ENCODE data around the gene LNPK. TPM values are rescaled to one million over a fixed set of nuclear protein-coding genes. Genes with fewer than 3 reads are reported as not detected.

Gene LNPK
- total RNA-seq, 1 donor from 2014 or later, result 78.2 TPM

GRCh38 chr2:175931805-175932204 lies 70.3 kb downstream of the LNPK start:
- no peak for TF ChIP-seq CTCF (IDR thresholded peaks at IDR 0.05; ENCODE audit: partially characterized antibody, unreplicated experiment)
- H3K4me1 Mint-ChIP-seq (ENCODE audit: low read depth, unreplicated experiment), result peaks cover 13% of the 10 kb centered on the region
- no peak overlapping the region for H3K27ac Mint-ChIP-seq (ENCODE audit: unreplicated experiment)
- DNase-seq, result no peak
- H3K9me3 Mint-ChIP-seq (ENCODE audit: unreplicated experiment), result no peaks in the 10 kb centered on the region
- no peaks in the 10 kb centered on the region for H3K36me3 Mint-ChIP-seq (ENCODE audit: unreplicated experiment)
- H3K4me3 Mint-ChIP-seq (ENCODE audit: unreplicated experiment), result no peak overlapping the region
- no peaks in the 10 kb centered on the region for H3K27me3 Mint-ChIP-seq (ENCODE audit: unreplicated experiment)

- H3K27me3 Mint-ChIP-seq (ENCODE audit: unreplicated experiment), result no peaks in the 10 kb centered on the region
- H3K27ac Mint-ChIP-seq (ENCODE audit: unreplicated experiment), result no peak overlapping the region
- peaks cover 12% of the 10 kb centered on the region for H3K4me1 Mint-ChIP-seq (ENCODE audit: low read depth, unreplicated experiment)
- TF ChIP-seq CTCF (IDR thresholded peaks at IDR 0.05; ENCODE audit: partially characterized antibody, unreplicated experiment), result no peak
- H3K36me3 Mint-ChIP-seq (ENCODE audit: unreplicated experiment), result no peaks in the 10 kb centered on the region
- no peak overlapping the region for H3K4me3 Mint-ChIP-seq (ENCODE audit: unreplicated experiment)
- no peak for DNase-seq
- H3K9me3 Mint-ChIP-seq (ENCODE audit: unreplicated experiment), result no peaks in the 10 kb centered on the region
These were observed 71.6 kb downstream of the LNPK start for GRCh38 chr2:175930504-175930903.

- Mint-ChIP-seq H3K27ac (ENCODE audit: unreplicated experiment) (no peak overlapping the region), H3K9me3 (ENCODE audit: unreplicated experiment) (no peaks in the 10 kb centered on the region), H3K36me3 (ENCODE audit: unreplicated experiment) (no peaks in the 10 kb centered on the region), H3K4me3 (ENCODE audit: unreplicated experiment) (no peak overlapping the region), H3K4me1 (ENCODE audit: low read depth, unreplicated experiment) (peaks cover 17% of the 10 kb centered on the region), H3K27me3 (ENCODE audit: unreplicated experiment) (no peaks in the 10 kb centered on the region)
- DNase-seq, result no peak
- no peak for TF ChIP-seq CTCF (IDR thresholded peaks at IDR 0.05; ENCODE audit: partially characterized antibody, unreplicated experiment)
These were observed 72.2 kb downstream of the LNPK start for GRCh38 chr2:175929850-175930249.

GRCh38 chr2:175926272-175926671 lies 75.8 kb downstream of the LNPK start:
- peaks cover 19% of the 10 kb centered on the region for H3K4me1 Mint-ChIP-seq (ENCODE audit: low read depth, unreplicated experiment)
- no peak overlapping the region for H3K4me3 Mint-ChIP-seq (ENCODE audit: unreplicated experiment)
- no peak for DNase-seq
- H3K27me3 Mint-ChIP-seq (ENCODE audit: unreplicated experiment), result no peaks in the 10 kb centered on the region
- no peaks in the 10 kb centered on the region for H3K9me3 Mint-ChIP-seq (ENCODE audit: unreplicated experiment)
- peaks cover 7% of the 10 kb centered on the region for H3K36me3 Mint-ChIP-seq (ENCODE audit: unreplicated experiment)
- no peak overlapping the region for H3K27ac Mint-ChIP-seq (ENCODE audit: unreplicated experiment)
- no peak for TF ChIP-seq CTCF (IDR thresholded peaks at IDR 0.05; ENCODE audit: partially characterized antibody, unreplicated experiment)

GRCh38 chr2:175922160-175922559 lies 79.9 kb downstream of the LNPK start:
- Mint-ChIP-seq H3K27ac (ENCODE audit: unreplicated experiment) (no peak overlapping the region), H3K4me1 (ENCODE audit: low read depth, unreplicated experiment) (peaks cover 19% of the 10 kb centered on the region), H3K36me3 (ENCODE audit: unreplicated experiment) (peaks cover 7% of the 10 kb centered on the region), H3K9me3 (ENCODE audit: unreplicated experiment) (no peaks in the 10 kb centered on the region), H3K27me3 (ENCODE audit: unreplicated experiment) (no peaks in the 10 kb centered on the region), H3K4me3 (ENCODE audit: unreplicated experiment) (no peak overlapping the region)
- no peak for TF ChIP-seq CTCF (IDR thresholded peaks at IDR 0.05; ENCODE audit: partially characterized antibody, unreplicated experiment)
- DNase-seq, result no peak

Measured in glutamatergic neuron (in vitro differentiated cells).